ENCODE results near the gene GRIP2.

The GRIP2 gene

GRCh38 chr3:14522129-14522691, 17.9 kb downstream of the GRIP2 start:
- Histone ChIP-seq H3K18ac (ENCODE audit: low read length) (no peak overlapping the region), H4K12ac (ENCODE audit: low read depth, low read length) (no peak overlapping the region), H2AK5ac (ENCODE audit: low read length) (no peak overlapping the region), H4K8ac (ENCODE audit: low read depth, low read length) (no peak overlapping the region), H3K79me1 (ENCODE audit: low read length) (no peaks in the 10 kb centered on the region), H3K27me3 (ENCODE audit: insufficient read depth, low read length) (no peaks in the 10 kb centered on the region), H3K4me2 (ENCODE audit: low read length) (no peak overlapping the region), H3K4ac (ENCODE audit: low read depth, low read length) (no peak overlapping the region), H3K36me3 (ENCODE audit: control insufficient read depth in 1 of 2, insufficient read depth in 2 of 2, low read length in 2 of 2) (no peaks in the 10 kb centered on the region), H2BK12ac (ENCODE audit: low read length) (no peak overlapping the region), H3K79me2 (ENCODE audit: control insufficient read depth, insufficient read depth, low read length, poor library complexity) (no peaks in the 10 kb centered on the region), H2BK120ac (ENCODE audit: insufficient read depth, low read length, poor library complexity) (no peak overlapping the region), H2AFZ (ENCODE audit: insufficient read depth, low read length, poor library complexity) (no peak overlapping the region), H3K27ac (ENCODE audit: low read depth, low read length) (no peak overlapping the region), H3K4me3 (ENCODE audit: low read depth, low read length) (no peak overlapping the region), H3K9ac (ENCODE audit: low read length) (no peak overlapping the region), H2BK5ac (ENCODE audit: low read depth, low read length, poor library complexity) (no peak overlapping the region), H3K14ac (ENCODE audit: low read length) (no peak overlapping the region), H3K4me1 (ENCODE audit: control insufficient read depth in 1 of 2, insufficient read depth in 2 of 2, low read length in 2 of 2) (peaks cover 6 to 12% of the 10 kb centered on the region in 2 experiments), H3K23ac (ENCODE audit: low read length) (no peak overlapping the region), H4K91ac (ENCODE audit: low read depth, low read length) (no peak overlapping the region), H3K9me3 (ENCODE audit: insufficient read depth, low read depth, low read length) (no peaks in the 10 kb centered on the region)
- WGBS (ENCODE audit: extremely low coverage, insufficient coverage, insufficient read length), result no CpG with 5 or more reads among the region's 16 CpGs
- no peak for DNase-seq

- H3K4me2 ChIP-seq (ENCODE audit: low read length), result no peak overlapping the region
- no peak overlapping the region for H4K8ac ChIP-seq (ENCODE audit: low read depth, low read length)
- no peak overlapping the region for H2BK5ac ChIP-seq (ENCODE audit: low read depth, low read length, poor library complexity)
- no peak overlapping the region for H3K4ac ChIP-seq (ENCODE audit: low read depth, low read length)
- no peak overlapping the region for H3K14ac ChIP-seq (ENCODE audit: low read length)
- no peaks in the 10 kb centered on the region for H3K9me3 ChIP-seq (ENCODE audit: insufficient read depth, low read depth, low read length)
- no peaks in the 10 kb centered on the region for H3K79me1 ChIP-seq (ENCODE audit: low read length)
- no peak overlapping the region for H4K12ac ChIP-seq (ENCODE audit: low read depth, low read length)
- no peaks in the 10 kb centered on the region for H3K36me3 ChIP-seq (ENCODE audit: control insufficient read depth in 1 of 2, insufficient read depth in 2 of 2, low read length in 2 of 2)
- H2BK12ac ChIP-seq (ENCODE audit: low read length), result no peak overlapping the region
- H3K4me3 ChIP-seq (ENCODE audit: low read depth, low read length), result no peak overlapping the region
- H3K27ac ChIP-seq (ENCODE audit: low read depth, low read length), result no peak overlapping the region
- H2AFZ ChIP-seq (ENCODE audit: insufficient read depth, low read length, poor library complexity), result no peak overlapping the region
- no peak overlapping the region for H3K9ac ChIP-seq (ENCODE audit: low read length)
- no CpG with 5 or more reads among the region's 12 CpGs for WGBS (ENCODE audit: extremely low coverage, insufficient coverage, insufficient read length)
- peaks cover 6 to 12% of the 10 kb centered on the region in 2 experiments for H3K4me1 ChIP-seq (ENCODE audit: control insufficient read depth in 1 of 2, insufficient read depth in 2 of 2, low read length in 2 of 2)
- no peak overlapping the region for H2BK120ac ChIP-seq (ENCODE audit: insufficient read depth, low read length, poor library complexity)
- no peak overlapping the region for H3K18ac ChIP-seq (ENCODE audit: low read length)
- H3K23ac ChIP-seq (ENCODE audit: low read length), result no peak overlapping the region
- H2AK5ac ChIP-seq (ENCODE audit: low read length), result no peak overlapping the region
- DNase-seq, result no peak
- no peaks in the 10 kb centered on the region for H3K27me3 ChIP-seq (ENCODE audit: insufficient read depth, low read length)
- H3K79me2 ChIP-seq (ENCODE audit: control insufficient read depth, insufficient read depth, low read length, poor library complexity), result no peaks in the 10 kb centered on the region
- no peak overlapping the region for H4K91ac ChIP-seq (ENCODE audit: low read depth, low read length)
These were observed 18.5 kb downstream of the GRIP2 start for GRCh38 chr3:14521611-14522010.

GRCh38 chr3:14520967-14521366, 19.2 kb downstream of the GRIP2 start:
- H2AFZ ChIP-seq (ENCODE audit: insufficient read depth, low read length, poor library complexity), result no peak overlapping the region
- H3K9me3 ChIP-seq (ENCODE audit: insufficient read depth, low read depth, low read length), result no peaks in the 10 kb centered on the region
- no peaks in the 10 kb centered on the region for H3K36me3 ChIP-seq (ENCODE audit: control insufficient read depth in 1 of 2, insufficient read depth in 2 of 2, low read length in 2 of 2)
- no peaks in the 10 kb centered on the region for H3K79me2 ChIP-seq (ENCODE audit: control insufficient read depth, insufficient read depth, low read length, poor library complexity)
- H3K14ac ChIP-seq (ENCODE audit: low read length), result no peak overlapping the region
- no peak overlapping the region for H3K9ac ChIP-seq (ENCODE audit: low read length)
- H3K27ac ChIP-seq (ENCODE audit: low read depth, low read length), result no peak overlapping the region
- WGBS (ENCODE audit: extremely low coverage, insufficient coverage, insufficient read length), result no CpG with 5 or more reads among the region's 8 CpGs
- H3K4me3 ChIP-seq (ENCODE audit: low read depth, low read length), result no peak overlapping the region
- H3K79me1 ChIP-seq (ENCODE audit: low read length), result no peaks in the 10 kb centered on the region
- no peak overlapping the region for H2BK120ac ChIP-seq (ENCODE audit: insufficient read depth, low read length, poor library complexity)
- H3K18ac ChIP-seq (ENCODE audit: low read length), result no peak overlapping the region
- H3K27me3 ChIP-seq (ENCODE audit: insufficient read depth, low read length), result no peaks in the 10 kb centered on the region
- no peak overlapping the region for H3K4me2 ChIP-seq (ENCODE audit: low read length)
- no peak overlapping the region for H2BK5ac ChIP-seq (ENCODE audit: low read depth, low read length, poor library complexity)
- no peak overlapping the region for H3K23ac ChIP-seq (ENCODE audit: low read length)
- peak; percentile 56 to 84 for DNase-seq
- no peak overlapping the region for H2AK5ac ChIP-seq (ENCODE audit: low read length)
- no peak overlapping the region for H3K4ac ChIP-seq (ENCODE audit: low read depth, low read length)
- H4K8ac ChIP-seq (ENCODE audit: low read depth, low read length), result no peak overlapping the region
- no peak overlapping the region for H2BK12ac ChIP-seq (ENCODE audit: low read length)
- peaks cover 6 to 9% of the 10 kb centered on the region in 2 experiments for H3K4me1 ChIP-seq (ENCODE audit: control insufficient read depth in 1 of 2, insufficient read depth in 2 of 2, low read length in 2 of 2)
- H4K12ac ChIP-seq (ENCODE audit: low read depth, low read length), result no peak overlapping the region
- no peak overlapping the region for H4K91ac ChIP-seq (ENCODE audit: low read depth, low read length)

- Histone ChIP-seq H3K79me2 (ENCODE audit: control insufficient read depth, insufficient read depth, low read length, poor library complexity) (no peaks in the 10 kb centered on the region), H2BK12ac (ENCODE audit: low read length) (no peak overlapping the region), H2BK120ac (ENCODE audit: insufficient read depth, low read length, poor library complexity) (no peak overlapping the region), H3K4me1 (ENCODE audit: control insufficient read depth in 1 of 2, insufficient read depth in 2 of 2, low read length in 2 of 2) (peaks cover 6 to 9% of the 10 kb centered on the region in 2 experiments), H3K9me3 (ENCODE audit: insufficient read depth, low read depth, low read length) (no peaks in the 10 kb centered on the region), H3K4ac (ENCODE audit: low read depth, low read length) (no peak overlapping the region), H2AK5ac (ENCODE audit: low read length) (no peak overlapping the region), H2AFZ (ENCODE audit: insufficient read depth, low read length, poor library complexity) (no peak overlapping the region), H3K14ac (ENCODE audit: low read length) (no peak overlapping the region), H3K27ac (ENCODE audit: low read depth, low read length) (no peak overlapping the region), H3K4me3 (ENCODE audit: low read depth, low read length) (no peak overlapping the region), H3K4me2 (ENCODE audit: low read length) (no peak overlapping the region), H2BK5ac (ENCODE audit: low read depth, low read length, poor library complexity) (no peak overlapping the region), H3K79me1 (ENCODE audit: low read length) (no peaks in the 10 kb centered on the region), H3K18ac (ENCODE audit: low read length) (no peak overlapping the region), H3K27me3 (ENCODE audit: insufficient read depth, low read length) (no peaks in the 10 kb centered on the region), H3K23ac (ENCODE audit: low read length) (no peak overlapping the region), H4K12ac (ENCODE audit: low read depth, low read length) (no peak overlapping the region), H4K8ac (ENCODE audit: low read depth, low read length) (no peak overlapping the region), H3K36me3 (ENCODE audit: control insufficient read depth in 1 of 2, insufficient read depth in 2 of 2, low read length in 2 of 2) (no peaks in the 10 kb centered on the region), H3K9ac (ENCODE audit: low read length) (no peak overlapping the region), H4K91ac (ENCODE audit: low read depth, low read length) (no peak overlapping the region)
- WGBS (ENCODE audit: extremely low coverage, insufficient coverage, insufficient read length), result no CpG with 5 or more reads among the region's 15 CpGs
- no peak for DNase-seq
These were observed 20.0 kb downstream of the GRIP2 start for GRCh38 chr3:14520149-14520548.
